Measurements from ENCODE around the gene RPL13. TPM values are rescaled to one million over a fixed set of nuclear protein-coding genes. Genes with fewer than 3 reads are reported as not detected.

The RPL13 gene
- total and polyA plus RNA-seq, 9 of the 15 experiments (the other 6 are each of a cell fraction or from before 2014, with no cell fraction given): 227 to 6,042 (median 1,633) TPM

GRCh38 chr16:89561142-89561883, 831 bp downstream of the RPL13 start (continued):
- 0 out of 2 replicates have a peak, but pooled peaks have one; percentile 23 for TF ChIP-seq ZBTB40 (IDR thresholded peaks at IDR 0.05)
- TF ChIP-seq ZBTB40 (CRISPR knock-in tag; IDR thresholded peaks at IDR 0.05): no peak
- no peak for TF ChIP-seq ZNF274 (IDR thresholded peaks at IDR 0.05; ENCODE audit: borderline replicate concordance, low read depth, low read length)
- TF ChIP-seq TGIF2 (CRISPR knock-in tag; IDR thresholded peaks at IDR 0.05): no peak
- no peak for TF ChIP-seq HLTF (IDR thresholded peaks at IDR 0.05)
- TF ChIP-seq ZNF398 (CRISPR knock-in tag; IDR thresholded peaks at IDR 0.05): no peak
- TF ChIP-seq TAF1 (IDR thresholded peaks at IDR 0.05; ENCODE audit: control insufficient read depth, extremely low read depth, insufficient read depth, low read length, severe bottlenecking): peak; percentile 11
- no peak for TF ChIP-seq ZNF146 (CRISPR knock-in tag; IDR thresholded peaks at IDR 0.05; ENCODE audit: unreplicated experiment)
- TF ChIP-seq ZFX (CRISPR knock-in tag; IDR thresholded peaks at IDR 0.05): no peak
- TF ChIP-seq L3MBTL2 (IDR thresholded peaks at IDR 0.05): no peak
- no peak for TF ChIP-seq CHCHD3 (CRISPR knock-in tag; IDR thresholded peaks at IDR 0.05)
- no peak for TF ChIP-seq ARID3B (CRISPR knock-in tag; IDR thresholded peaks at IDR 0.05; ENCODE audit: borderline replicate concordance)
- no peak for TF ChIP-seq ZNF830 (CRISPR knock-in tag; IDR thresholded peaks at IDR 0.05)
- TF ChIP-seq SIRT6 (IDR thresholded peaks at IDR 0.05; ENCODE audit: low read depth, low read length): no peak
- TF ChIP-seq RUNX1 (IDR thresholded peaks at IDR 0.05; ENCODE audit: low read depth): no peak
- TF ChIP-seq MBD2 (IDR thresholded peaks at IDR 0.05; ENCODE audit: borderline replicate concordance, low read depth): no peak
